H1 (cell line): ENCODE data around the gene ANXA9. TPM values are rescaled to one million over a fixed set of nuclear protein-coding genes. Genes with fewer than 3 reads are reported as not detected.

ENCODE experiments used
- CTCF ChIA-PET: fragments of 300-600 bp; sonication (Branson Sonifier 250); formaldehyde crosslinking; loops from one replicate; lab custom pipeline; 2021; ENCODE audit not compliant: partially characterized antibody; lab: Charles Lee
- POLR2A ChIA-PET: fragments of 300-600 bp; sonication (Branson Sonifier 250); formaldehyde crosslinking; loops from one replicate; lab custom pipeline; 2021; ENCODE audit warnings: inconsistent platforms; ENCODE audit not compliant: partially characterized antibody; lab: Charles Lee
- DNase-seq, 2 experiments: peaks; one replicate each; pipeline versions ENCODE4 v3.0.0 to v3.0.0-alpha.2; 2010 to 2022; ENCODE audit warnings: low spot score in 2 of 2, low read depth in 1 of 2, mixed read lengths in 1 of 2
- FAIRE-seq: peaks from 2 replicates; lab custom pipeline; 2011; peaks lifted over from hg19 to GRCh38; lab: Jason Lieb, UNC
- H2AFZ ChIP-seq: 2 replicates; pipeline ENCODE4 v1.8.1; 2012; ENCODE audit warnings: low read length, inconsistent platforms
- H2AK5ac ChIP-seq: 2 replicates; pipeline ENCODE4 v1.6.1; 2013; ENCODE audit warnings: low read depth, low read length
- H2BK120ac ChIP-seq: replicated peaks from 2 replicates; pipeline ENCODE3; 2013; ENCODE audit warnings: low read depth, low read length, inconsistent platforms
- H2BK12ac ChIP-seq: 2 replicates; pipeline ENCODE4 v1.6.1; 2013; ENCODE audit warnings: low read depth, low read length
- H2BK15ac ChIP-seq: 2 replicates; pipeline ENCODE4 v1.6.1; 2013; ENCODE audit warnings: low read length
- H2BK20ac ChIP-seq: 2 replicates; pipeline ENCODE4 v1.6.1; 2013; ENCODE audit warnings: low read length
- H2BK5ac ChIP-seq: 2 replicates; pipeline ENCODE4 v1.6.1; 2013; ENCODE audit warnings: low read depth, low read length
- H3K14ac ChIP-seq: 2 replicates; pipeline ENCODE4 v1.6.1; 2013; ENCODE audit warnings: inconsistent platforms; ENCODE audit not compliant: insufficient read length
- H3K18ac ChIP-seq: 2 replicates; pipeline ENCODE4 v1.6.1; 2013; ENCODE audit warnings: low read length; ENCODE audit errors: extremely low read depth
- H3K23ac ChIP-seq: 2 replicates; pipeline ENCODE4 v1.6.1; 2013; ENCODE audit warnings: inconsistent platforms; ENCODE audit not compliant: insufficient read length
- H3K23me2 ChIP-seq: 2 replicates; pipeline ENCODE4 v1.6.1; 2013; ENCODE audit warnings: low read depth, low read length
- H3K27ac ChIP-seq: 2 replicates; pipeline ENCODE4 v1.6.1; 2011; ENCODE audit warnings: low read depth, low read length, inconsistent platforms
- H3K27me3 ChIP-seq, 4 experiments: replicated peaks in 1 of 4; 1 replicate in 1 of 4; 2 replicates in 3 of 4; pipeline versions ENCODE4 v1.6.1 to v1.8.1; 2011 to 2013; ENCODE audit warnings: low read length in 3 of 4, mild to moderate bottlenecking in 3 of 4, inconsistent platforms in 2 of 4, mixed read lengths in 2 of 4, moderate library complexity in 1 of 4; ENCODE audit not compliant: control insufficient read depth in 3 of 4, insufficient read depth in 3 of 4; ENCODE audit errors: extremely low read depth in 1 of 4
- H3K36me3 ChIP-seq, 4 experiments: 2 replicates each; pipeline versions ENCODE4 v1.6.1 to v1.8.1; 2011 to 2013; ENCODE audit warnings: mild to moderate bottlenecking in 4 of 4, low read length in 3 of 4, moderate library complexity in 2 of 4, control low read depth in 1 of 4, inconsistent platforms in 1 of 4; ENCODE audit not compliant: insufficient read depth in 4 of 4, control insufficient read depth in 2 of 4
- H3K4ac ChIP-seq: replicated peaks from 2 replicates; pipeline ENCODE3; 2013; ENCODE audit warnings: low read length, low read depth, mixed read lengths, inconsistent platforms; ENCODE audit not compliant: insufficient read length
- H3K4me1 ChIP-seq, 4 experiments: replicated peaks in 1 of 4; 1 replicate in 1 of 4; 2 replicates in 3 of 4; pipeline versions ENCODE4 v1.6.1 to v1.8.1; 2011 to 2013; ENCODE audit warnings: low read length in 3 of 4, inconsistent platforms in 2 of 4, mixed read lengths in 1 of 4; ENCODE audit not compliant: insufficient read depth in 4 of 4, control insufficient read depth in 3 of 4
- H3K4me2 ChIP-seq, 2 experiments: 2 replicates each; pipeline versions ENCODE4 v1.6.1 to v1.8.1; 2011 to 2013; ENCODE audit warnings: low read depth in 2 of 2, low read length in 2 of 2, control low read depth in 1 of 2, inconsistent platforms in 1 of 2, mild to moderate bottlenecking in 1 of 2; ENCODE audit not compliant: insufficient read depth in 1 of 2
- H3K4me3 ChIP-seq, 4 experiments: fragments of 200-600, 300-600 bp in 1 of 4; sonication (generic), shearing (Covaris generic), sonication (Bioruptor Twin) in 1 of 4; 2 replicates each; pipeline versions ENCODE4 v1.5.1 to v1.8.1; 2011 to 2016; ENCODE audit warnings: low read length in 4 of 4, low read depth in 3 of 4, control low read depth in 2 of 4, inconsistent platforms in 2 of 4, mild to moderate bottlenecking in 2 of 4, mixed read lengths in 1 of 4, moderate library complexity in 1 of 4; ENCODE audit not compliant: insufficient read depth in 2 of 4; ENCODE audit errors: extremely low read depth in 1 of 4
- H3K56ac ChIP-seq: replicated peaks from 2 replicates; pipeline ENCODE3; 2013; ENCODE audit warnings: low read depth, mild to moderate bottlenecking, mixed read lengths, low read length, inconsistent platforms; ENCODE audit not compliant: insufficient read length
- H3K79me1 ChIP-seq: 2 replicates; pipeline ENCODE4 v1.6.1; 2013; ENCODE audit warnings: low read depth, low read length, control low read depth
- H3K79me2 ChIP-seq, 2 experiments: 2 replicates each; pipeline versions ENCODE4 v1.6.1 to v1.8.1; 2012 to 2013; ENCODE audit warnings: low read length in 2 of 2, mild to moderate bottlenecking in 2 of 2, inconsistent platforms in 1 of 2; ENCODE audit not compliant: insufficient read depth in 2 of 2, control insufficient read depth in 1 of 2
- H3K9ac ChIP-seq, 4 experiments: replicated peaks in 1 of 4; 1 replicate in 1 of 4; 2 replicates in 3 of 4; pipeline versions ENCODE4 v1.6.1 to v1.8.1; 2011 to 2013; ENCODE audit warnings: low read depth in 3 of 4, low read length in 3 of 4, control low read depth in 2 of 4, mild to moderate bottlenecking in 2 of 4, moderate library complexity in 2 of 4, inconsistent platforms in 1 of 4; ENCODE audit errors: extremely low read depth in 1 of 4
- H3K9me3 ChIP-seq, 2 experiments: 2 replicates each; pipeline versions ENCODE4 v1.6.1 to v1.8.1; 2012 to 2013; ENCODE audit warnings: mild to moderate bottlenecking in 2 of 2, moderate library complexity in 2 of 2, control low read depth in 1 of 2, inconsistent platforms in 1 of 2, low read depth in 1 of 2, low read length in 1 of 2, mixed read lengths in 1 of 2; ENCODE audit not compliant: insufficient read depth in 2 of 2
- H4K20me1 ChIP-seq, 2 experiments: replicated peaks in 1 of 2; 2 replicates each; pipeline versions ENCODE3 to v1.8.1; 2011 to 2013; ENCODE audit warnings: inconsistent platforms in 2 of 2, low read length in 2 of 2, mild to moderate bottlenecking in 1 of 2; ENCODE audit not compliant: insufficient read depth in 2 of 2, control insufficient read depth in 1 of 2
- H4K5ac ChIP-seq: 2 replicates; pipeline ENCODE4 v1.6.1; 2013; ENCODE audit warnings: low read length, low read depth, mixed read lengths, inconsistent platforms; ENCODE audit not compliant: insufficient read length
- H4K8ac ChIP-seq: 2 replicates; pipeline ENCODE4 v1.8.0; 2013; ENCODE audit warnings: mild to moderate bottlenecking, moderate library complexity, low read length, inconsistent platforms; ENCODE audit not compliant: insufficient read depth; ENCODE audit errors: extremely low read depth
- H4K91ac ChIP-seq: replicated peaks from 2 replicates; pipeline ENCODE3; 2013; ENCODE audit warnings: low read length, mixed read lengths, inconsistent platforms; ENCODE audit not compliant: insufficient read length
- BCL11A ChIP-seq, 2 experiments: IDR thresholded peaks; one replicate each; pipeline ENCODE4 v1.6.1; 2011; ENCODE audit warnings: low read depth in 2 of 2, low read length in 2 of 2, mild to moderate bottlenecking in 2 of 2
- E2F6 ChIP-seq: IDR thresholded peaks from 2 replicates; pipeline ENCODE4 v1.6.1; 2012; ENCODE audit warnings: inconsistent platforms
- GABPA ChIP-seq: IDR thresholded peaks from 2 replicates; pipeline ENCODE4 v1.6.1; 2011; ENCODE audit warnings: mild to moderate bottlenecking, low read length, moderate library complexity, borderline replicate concordance; ENCODE audit not compliant: insufficient read depth
- RAD21 ChIP-seq, 2 experiments: IDR thresholded peaks in 1 of 2; conservative IDR thresholded peaks in 1 of 2; 2 replicates each; pipeline ENCODE4 v1.6.1; 2011; ENCODE audit warnings: low read depth in 2 of 2, low read length in 2 of 2, improper control_type of control experiment in 1 of 2, inconsistent platforms in 1 of 2, mild to moderate bottlenecking in 1 of 2, moderate library complexity in 1 of 2
- RNF2 ChIP-seq: fragments of 200-900, 300-1000 bp; sonication (generic); IDR thresholded peaks from 2 replicates; pipeline ENCODE4 v1.7.1; 2016; ENCODE audit warnings: borderline replicate concordance, low read depth, mild to moderate bottlenecking, antibody characterized with exemption, low read length; ENCODE audit not compliant: poor library complexity, severe bottlenecking; ENCODE audit errors: missing control alignments
- TAF1 ChIP-seq: IDR thresholded peaks from 2 replicates; pipeline ENCODE4 v1.6.1; 2011; ENCODE audit warnings: mild to moderate bottlenecking, low read depth, low read length
- WGBS, 2 experiments: shearing (Covaris generic) in 1 of 2; methylation state at CpG; one replicate each; pipeline versions ENCODE4 v1.1.6 to v1.1.7; 2013 to 2015; ENCODE audit warnings: low lambda C conversion rate in 2 of 2, mixed read lengths in 2 of 2, inconsistent platforms in 1 of 2, low coverage in 1 of 2, missing lambda C conversion rate in 1 of 2; ENCODE audit not compliant: insufficient replicate concordance in 2 of 2, insufficient coverage in 1 of 2, insufficient read length in 1 of 2; ENCODE audit errors: extremely low coverage in 1 of 2, missing lambda C conversion rate in 1 of 2; 5-methylcytosine and 5-hydroxymethylcytosine counted together
- polyA plus RNA-seq, 7 experiments: library from polyadenylated mRNA; depleted of rRNA in 3 of 7; stranded (reverse) in 5 of 7; unstranded in 2 of 7; fragments of >200 nt in 5 of 7; fragments of 200-250 nt in 2 of 7; gene quantifications; 1 replicate in 5 of 7; 2 replicates in 1 of 7; 4 replicates in 1 of 7; pipeline versions ENCODE4 v1.2.1 to v1.2.3, GENCODE V29; 2011 to 2013; ENCODE audit warnings: missing spikeins in 2 of 7, mixed read lengths in 2 of 7
- total RNA-seq: library from RNA; stranded (reverse); fragmentation: NEBNext Ultra II Directional; extraction: Animal tissue kit (Norgen Biotek cat#: 25700); gene quantifications from 2 replicates; pipeline ENCODE4 v1.2.1, GENCODE V29; 2021

The ANXA9 gene
- total and polyA plus RNA-seq, 2 of the 8 experiments (the other 6 are each of a cell fraction or from before 2014, with no cell fraction given), result 1.8 to 3.5 TPM

GRCh38 chr1:150992626-150993025 lies 10.5 kb downstream of the ANXA9 start:
- Histone ChIP-seq H2AK5ac (no peak overlapping the region), H2BK15ac (no peak overlapping the region), H3K14ac (no peak overlapping the region), H2BK12ac (no peak overlapping the region), H2BK20ac (no peak overlapping the region), H3K79me2 (no peaks in the 10 kb centered on the region), H3K9me3 (no peaks in the 10 kb centered on the region), H3K9ac (no peak overlapping the region), H3K4me2 (no peak overlapping the region), H2BK5ac (no peak overlapping the region), H3K4ac (no peak overlapping the region), H3K23ac (no peak overlapping the region), H4K5ac (no peak overlapping the region), H3K23me2 (no peaks in the 10 kb centered on the region), H3K79me1 (no peaks in the 10 kb centered on the region), H3K27ac (no peak overlapping the region), H4K8ac (no peak overlapping the region), H4K91ac (no peak overlapping the region), H2BK120ac (no peak overlapping the region), H4K20me1 (no peaks in the 10 kb centered on the region), H3K4me3 (no peak overlapping the region), H2AFZ (no peak overlapping the region), H3K27me3 (no peaks in the 10 kb centered on the region), H3K18ac (no peak overlapping the region), H3K56ac (no peak overlapping the region), H3K4me1 (peaks cover 0 to 4% (median 0%) of the 10 kb centered on the region in 4 experiments; a peak in 1 of 7 replicates), H3K36me3 (peaks cover 0 to under 1% (median 0%) of the 10 kb centered on the region in 4 experiments; a peak in 4 of 8 replicates)
- ChIA-PET CTCF (interaction anchor here (0.6 to 6.8 kb wide), 5 partner anchors 9 to 30 kb away, joined by 3 to 85 read pairs (median 4); partner anchors contain the start of gene MINDY1), POLR2A (no interaction called here)
- 91% methylated on average over 4 of the region's 4 CpGs; no CpG with 5 or more reads in 1 of the 2 experiments for WGBS, 2 experiments
- DNase-seq (no peak), FAIRE-seq (no peak)
- no peak for TF ChIP-seq TAF1
- TF ChIP-seq RNF2, result no peak
- TF ChIP-seq RAD21 (IDR thresholded peaks at IDR 0.05 in 1 of 2, conservative IDR thresholded peaks at IDR 0.05 in 1 of 2; ENCODE audit: low read depth in 2 of 2, low read length in 2 of 2), result no peak
- TF ChIP-seq E2F6, result no peak
- no peak for TF ChIP-seq GABPA
- TF ChIP-seq BCL11A (IDR thresholded peaks at IDR 0.05; ENCODE audit: low read depth in 2 of 2, low read length in 2 of 2), result no peak
